PFSK-1 (cell line): ENCODE data around the gene PTX3.

Experiments
- FOXP2 ChIP-seq: optimal IDR thresholded peaks from 2 replicates; pipeline ENCODE3; 2011; ENCODE audit warnings: borderline replicate concordance, control low read depth, inconsistent platforms; ENCODE audit not compliant: insufficient read depth; ENCODE audit errors: extremely low read length, extremely low read depth
- POLR2AphosphoS5 ChIP-seq: IDR thresholded peaks from 2 replicates; pipeline ENCODE4 v1.6.1; 2012; ENCODE audit warnings: low read depth, mild to moderate bottlenecking, control low read depth, low read length, moderate library complexity
- REST ChIP-seq, 2 experiments: IDR thresholded peaks; 2 replicates each; pipeline versions ENCODE4 v1.6.1 to v1.8.0; 2011 to 2012; ENCODE audit warnings: low read depth in 2 of 2, low read length in 2 of 2, control low read depth in 1 of 2, inconsistent platforms in 1 of 2, mild to moderate bottlenecking in 1 of 2, moderate library complexity in 1 of 2; ENCODE audit not compliant: insufficient read depth in 1 of 2
- SIN3A ChIP-seq: IDR thresholded peaks from 2 replicates; pipeline ENCODE4 v1.6.1; 2012; ENCODE audit warnings: mild to moderate bottlenecking, low read length, moderate library complexity, borderline replicate concordance; ENCODE audit not compliant: insufficient read depth
- TAF1 ChIP-seq: IDR thresholded peaks from 2 replicates; pipeline ENCODE4 v1.6.1; 2012; ENCODE audit warnings: low read length, control low read depth, borderline replicate concordance; ENCODE audit not compliant: insufficient read depth

PTX3 gene

GRCh38 chr3:157472648-157473047, 36.0 kb downstream of the PTX3 start:
- TF ChIP-seq POLR2AphosphoS5 (no peak), TAF1 (no peak), SIN3A (no peak), FOXP2 (no peak), REST (IDR thresholded peaks at IDR 0.05; ENCODE audit: insufficient read depth in 1 of 2, low read depth in 2 of 2, low read length in 2 of 2) (no peak)

DNA sequence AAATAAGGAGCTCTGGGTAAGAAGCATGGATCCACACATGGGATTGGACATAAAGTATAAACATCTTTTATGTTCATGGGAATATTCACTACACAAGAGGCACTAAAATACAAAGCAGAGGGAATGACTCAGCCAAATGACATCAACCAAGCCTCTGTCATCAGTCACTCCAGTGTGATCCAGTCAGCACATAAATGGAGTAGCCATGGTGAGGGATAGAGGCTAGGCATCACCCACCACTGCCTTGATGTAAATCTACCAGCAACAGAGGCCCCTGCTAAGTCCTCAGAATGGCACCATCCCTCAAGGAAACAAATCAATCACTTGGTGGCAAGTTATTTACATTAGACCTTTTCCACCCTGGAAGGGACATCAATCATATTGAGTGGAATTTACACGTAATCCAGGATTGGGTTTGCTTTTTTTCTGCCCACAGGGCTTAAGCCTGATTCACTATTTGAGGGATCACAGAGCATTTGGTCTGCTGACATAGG, 39.3 kb downstream of the PTX3 start:
- TF ChIP-seq FOXP2 (no peak), POLR2AphosphoS5 (no peak), REST (IDR thresholded peaks at IDR 0.05; ENCODE audit: insufficient read depth in 1 of 2, low read depth in 2 of 2, low read length in 2 of 2) (no peak), TAF1 (no peak), SIN3A (no peak)

DNA sequence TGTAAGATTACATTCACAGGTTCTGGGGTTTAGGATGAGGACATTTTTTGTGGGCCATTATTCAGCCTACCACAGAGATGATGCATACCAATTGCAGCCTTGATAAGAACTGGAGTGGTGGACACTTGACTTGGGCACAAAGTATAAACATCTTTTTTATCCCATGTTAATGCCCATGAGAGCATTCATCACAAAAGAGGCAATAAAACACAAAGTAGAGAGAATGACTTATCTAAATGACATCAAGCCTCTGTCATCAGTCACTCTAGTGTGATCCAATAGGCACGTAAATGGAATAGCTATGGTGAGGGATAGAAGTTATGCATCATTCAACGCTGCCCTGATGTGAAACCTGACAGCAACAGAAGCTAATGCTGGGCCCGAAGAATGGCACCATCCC, 40.8 kb downstream of the PTX3 start:
- TF ChIP-seq POLR2AphosphoS5 = no peak
- TF ChIP-seq SIN3A = no peak
- TF ChIP-seq REST (IDR thresholded peaks at IDR 0.05; ENCODE audit: insufficient read depth in 1 of 2, low read depth in 2 of 2, low read length in 2 of 2) = no peak
- no peak for TF ChIP-seq FOXP2
- TF ChIP-seq TAF1 = no peak

- no peak for TF ChIP-seq TAF1
- no peak for TF ChIP-seq SIN3A
- TF ChIP-seq REST (IDR thresholded peaks at IDR 0.05; ENCODE audit: insufficient read depth in 1 of 2, low read depth in 2 of 2, low read length in 2 of 2) = no peak
- TF ChIP-seq POLR2AphosphoS5 = no peak
- TF ChIP-seq FOXP2 = no peak
Observed at GRCh38 chr3:157479464-157480243, 43.0 kb downstream of the PTX3 start.
